ENCODE measurements around the gene LARGE1. TPM values are rescaled to one million over a fixed set of nuclear protein-coding genes. Genes with fewer than 3 reads are reported as not detected.

Gene LARGE1
- total and polyA plus RNA-seq, 2 of the 4 experiments (the other 2 are of a cell fraction): 6.2 to 12.4 TPM

DNA sequence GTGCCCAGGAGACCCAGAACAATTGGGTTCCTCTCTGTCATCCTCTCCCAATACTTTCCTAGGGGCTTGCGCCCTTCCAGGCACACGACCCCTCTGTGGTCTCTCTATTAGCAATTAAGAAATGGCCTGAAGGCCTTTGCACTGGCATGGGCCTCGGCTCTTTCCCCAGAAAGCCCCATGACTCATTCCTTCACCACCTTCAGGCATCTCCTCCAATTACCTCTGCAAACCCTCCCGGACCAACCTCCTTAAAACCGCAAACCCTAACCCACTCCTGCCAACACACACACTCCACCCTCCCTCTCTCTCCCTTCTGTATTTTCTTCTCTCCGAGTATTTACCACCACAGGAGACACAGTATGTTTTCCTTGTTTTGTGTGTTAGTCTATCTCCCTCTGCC lies 36.7 kb downstream of the LARGE1 start:
- no peak overlapping the region; the same call in 1 of the 2 replicates for H3K14ac ChIP-seq (replicated peaks; ENCODE audit: low read depth, low read length)
- ATAC-seq (ENCODE audit: low read depth) (no peak; the same call in 1 of the 2 replicates), DNase-seq (no peak)
- H3K9me1 ChIP-seq (ENCODE audit: insufficient read depth, low read length): peaks cover 7% of the 10 kb centered on the region; the same call in 1 of the 2 replicates
- CTCF ChIA-PET: no interaction called here
- in situ Hi-C loops (cut with MboI; ENCODE audit: low sequenced_read_pairs): no loop called here
- no peaks in the 10 kb centered on the region for H3K4me1 ChIP-seq (ENCODE audit: control insufficient read depth, insufficient read depth, low read length)
- no peak overlapping the region for H2BK5ac ChIP-seq (ENCODE audit: low read depth, low read length, poor library complexity, severe bottlenecking)
- no peak overlapping the region for H2BK15ac ChIP-seq (ENCODE audit: low read depth, low read length)
- H3K4me3 ChIP-seq (ENCODE audit: insufficient read depth, low read depth, low read length): no peak overlapping the region
- H3K36me3 ChIP-seq (ENCODE audit: control insufficient read depth, insufficient read depth, low read length): no peaks in the 10 kb centered on the region
- dilution Hi-C loops (cut with HindIII; ENCODE audit: low sequenced_read_pairs, unreplicated experiment): no loop called here
- no peaks in the 10 kb centered on the region for H3K27me3 ChIP-seq (ENCODE audit: control insufficient read depth, insufficient read depth, low read length)
- H3K79me1 ChIP-seq (ENCODE audit: low read depth in 1 of 2, low read length in 2 of 2): peaks cover 11 to 33% of the 10 kb centered on the region in 2 experiments
- POLR2A ChIA-PET (ENCODE audit: unreplicated experiment): no interaction called here
- H3K9ac ChIP-seq (ENCODE audit: low read depth, low read length): no peak overlapping the region
- no peaks in the 10 kb centered on the region; the same call in 1 of the 2 replicates for H4K20me1 ChIP-seq (ENCODE audit: insufficient read depth, low read length)
- no peak overlapping the region for H2AK5ac ChIP-seq (ENCODE audit: low read depth, low read length)
- no peaks in the 10 kb centered on the region for H3K9me3 ChIP-seq (ENCODE audit: control insufficient read depth, insufficient read depth, low read length)
- no peak overlapping the region for H3K56ac ChIP-seq (ENCODE audit: extremely low read depth, insufficient read depth, low read length)
- BruUV-seq (replicated peaks): no TSS peak
- no peak for TF ChIP-seq MAZ (IDR thresholded peaks at IDR 0.05; ENCODE audit: borderline replicate concordance, low read depth, low read length)
- TF ChIP-seq CEBPB (IDR thresholded peaks at IDR 0.05; ENCODE audit: low read depth, low read length): no peak
- TF ChIP-seq MAFK (IDR thresholded peaks at IDR 0.05; ENCODE audit: low read depth, low read length): no peak
- H3K27ac ChIP-seq (ENCODE audit: insufficient read depth, low read length): no peak overlapping the region
- H4K91ac ChIP-seq (ENCODE audit: insufficient read depth, low read depth, low read length): no peak overlapping the region
- H2BK120ac ChIP-seq (ENCODE audit: low read depth, low read length): no peak overlapping the region
- H3K4me2 ChIP-seq (ENCODE audit: low read depth, low read length): no peak overlapping the region
- no peak overlapping the region for H2AK9ac ChIP-seq (replicated peaks; ENCODE audit: low read depth, low read length, poor library complexity)
- H2BK20ac ChIP-seq (ENCODE audit: low read depth, low read length): no peak overlapping the region
- intact Hi-C loops (cut with micrococcal nuclease): no loop called here
- no peak overlapping the region for H4K8ac ChIP-seq (ENCODE audit: low read depth in 2 of 2, low read length in 2 of 2)
- H3K23ac ChIP-seq (ENCODE audit: low read depth, low read length): no peak overlapping the region
- no peak overlapping the region for H2AFZ ChIP-seq (replicated peaks; ENCODE audit: low read length, poor library complexity)
- H3K4ac ChIP-seq (ENCODE audit: low read depth, low read length): no peak overlapping the region
- 83 to 100% methylated on average over 1 to 2 of the region's 6 CpGs for WGBS, 2 experiments (ENCODE audit: extremely low coverage in 2 of 2, insufficient read length in 1 of 2)
- H4K5ac ChIP-seq (ENCODE audit: low read depth, low read length): no peak overlapping the region
- H3K18ac ChIP-seq (ENCODE audit: low read depth, low read length): no peak overlapping the region

All from IMR-90 (cell line).